SK-N-SH treated with all-trans-retinoic acid at 6 μM for 48 hours (cell line): ENCODE measurements around the gene VPS13A.

ENCODE experiments used
- ATAC-seq: fragments of 200-7000 bp; cut with Tn5 transposase; 3 replicates; pipeline ENCODE4 v1.9.1; 2020; ENCODE audit warnings: mild to moderate bottlenecking, moderate library complexity
- ARNTL ChIP-seq: fragments of 450-650 bp; formaldehyde crosslinking; IDR thresholded peaks from 2 replicates; pipeline ENCODE4 v1.5.0; 2020; ENCODE audit warnings: low read depth, mild to moderate bottlenecking, moderate library complexity, borderline replicate concordance
- BACH2 ChIP-seq: fragments of 250-450 bp; sonication (Bioruptor Pico); IDR thresholded peaks from 2 replicates; pipeline ENCODE4 v1.9.0; 2021; ENCODE audit warnings: mild to moderate bottlenecking, borderline replicate concordance
- CREB5 ChIP-seq: fragments of 250-450 bp; sonication (Bioruptor Pico); IDR thresholded peaks from 2 replicates; pipeline ENCODE4 v1.5.1; 2020; ENCODE audit warnings: low read depth, mild to moderate bottlenecking, moderate library complexity
- CSDC2 ChIP-seq: fragments of 250-450 bp; sonication (Bioruptor Pico); IDR thresholded peaks from 2 replicates; pipeline ENCODE4 v1.5.0; 2020; ENCODE audit warnings: mild to moderate bottlenecking, moderate library complexity
- ESRRG ChIP-seq: fragments of 250-450 bp; sonication (Bioruptor Pico); IDR thresholded peaks from 2 replicates; pipeline ENCODE4 v1.6.1; 2021; ENCODE audit warnings: mild to moderate bottlenecking
- ISL1 ChIP-seq: fragments of 250-450 bp; sonication (Bioruptor Pico); IDR thresholded peaks from 2 replicates; pipeline ENCODE4 v2.1.2; 2022; ENCODE audit warnings: mild to moderate bottlenecking, moderate library complexity
- OSR1 ChIP-seq: fragments of 250-450 bp; sonication (Bioruptor Pico); IDR thresholded peaks from 2 replicates; pipeline ENCODE4 v1.8.0; 2022; ENCODE audit warnings: moderate library complexity, mild to moderate bottlenecking, inconsistent platforms
- PPARA ChIP-seq: fragments of 250-450 bp; sonication (Bioruptor Pico); IDR thresholded peaks from 2 replicates; pipeline ENCODE4 v1.5.0; 2020; ENCODE audit warnings: mild to moderate bottlenecking, borderline replicate concordance
- SNAI2 ChIP-seq: fragments of 250-450 bp; sonication (Bioruptor Pico); IDR thresholded peaks from 2 replicates; pipeline ENCODE4 v1.5.0; 2020; ENCODE audit warnings: mild to moderate bottlenecking, moderate library complexity
- TOX ChIP-seq: fragments of 250-450 bp; sonication (Bioruptor Pico); IDR thresholded peaks from 2 replicates; pipeline ENCODE4 v1.8.0; 2021; ENCODE audit warnings: mild to moderate bottlenecking, moderate library complexity, borderline replicate concordance
- ZC3H10 ChIP-seq: fragments of 250-450 bp; sonication (Bioruptor Pico); IDR thresholded peaks from 2 replicates; pipeline ENCODE4 v1.5.1; 2021; ENCODE audit warnings: mild to moderate bottlenecking, moderate library complexity
- ZFP30 ChIP-seq: fragments of 450-650 bp; formaldehyde crosslinking; IDR thresholded peaks from 2 replicates; pipeline ENCODE4 v1.5.0; 2022; ENCODE audit warnings: mild to moderate bottlenecking, moderate library complexity
- ZNF565 ChIP-seq: fragments of 450-650 bp; formaldehyde crosslinking; conservative IDR thresholded peaks from 2 replicates; pipeline ENCODE4 v1.5.0; 2020; ENCODE audit warnings: low read depth, mild to moderate bottlenecking, moderate library complexity
- ZNF70 ChIP-seq: fragments of 450-650 bp; formaldehyde crosslinking; IDR thresholded peaks from 2 replicates; pipeline ENCODE4 v1.5.0; 2020; ENCODE audit warnings: mild to moderate bottlenecking, moderate library complexity
- ZNF8 ChIP-seq: fragments of 450-650 bp; formaldehyde crosslinking; IDR thresholded peaks from 2 replicates; pipeline ENCODE4 v1.5.0; 2020; ENCODE audit warnings: mild to moderate bottlenecking, moderate library complexity
- TF ChIP-seq, protein P1 (sequence below): fragments of 250-450 bp; sonication (Bioruptor Pico); IDR thresholded peaks from 2 replicates; pipeline ENCODE4 v1.5.0; 2020; ENCODE audit warnings: mild to moderate bottlenecking, moderate library complexity
- TF ChIP-seq, protein P2 (sequence below): fragments of 250-450 bp; sonication (Bioruptor Pico); IDR thresholded peaks from 2 replicates; pipeline ENCODE4 v1.8.0; 2021; ENCODE audit warnings: low read depth, mild to moderate bottlenecking, moderate library complexity, borderline replicate concordance
- TF ChIP-seq, protein P3 (sequence below): fragments of 250-450 bp; sonication (Bioruptor Pico); IDR thresholded peaks from 2 replicates; pipeline ENCODE4 v1.5.1; 2021; ENCODE audit warnings: mild to moderate bottlenecking, moderate library complexity

The VPS13A gene

DNA sequence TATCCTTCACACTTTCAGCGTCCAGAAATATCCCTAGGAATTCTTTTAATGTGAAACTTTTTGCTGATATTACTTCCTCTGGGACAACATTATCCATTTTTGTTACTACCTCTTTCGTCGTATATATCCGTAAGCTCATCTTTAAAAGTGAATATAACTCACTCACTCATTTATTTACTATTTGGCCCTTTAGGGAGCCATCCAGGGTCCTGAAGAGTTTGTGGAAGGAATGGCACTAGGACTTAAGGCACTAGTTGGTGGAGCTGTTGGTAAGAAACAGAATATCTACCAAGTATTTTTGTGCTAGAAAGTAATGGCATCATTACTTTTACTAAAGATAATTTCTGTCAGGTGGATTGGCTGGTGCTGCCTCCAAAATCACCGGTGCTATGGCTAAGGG, 192.7 kb downstream of the VPS13A start (continued):
- TF ChIP-seq, protein P1, sequence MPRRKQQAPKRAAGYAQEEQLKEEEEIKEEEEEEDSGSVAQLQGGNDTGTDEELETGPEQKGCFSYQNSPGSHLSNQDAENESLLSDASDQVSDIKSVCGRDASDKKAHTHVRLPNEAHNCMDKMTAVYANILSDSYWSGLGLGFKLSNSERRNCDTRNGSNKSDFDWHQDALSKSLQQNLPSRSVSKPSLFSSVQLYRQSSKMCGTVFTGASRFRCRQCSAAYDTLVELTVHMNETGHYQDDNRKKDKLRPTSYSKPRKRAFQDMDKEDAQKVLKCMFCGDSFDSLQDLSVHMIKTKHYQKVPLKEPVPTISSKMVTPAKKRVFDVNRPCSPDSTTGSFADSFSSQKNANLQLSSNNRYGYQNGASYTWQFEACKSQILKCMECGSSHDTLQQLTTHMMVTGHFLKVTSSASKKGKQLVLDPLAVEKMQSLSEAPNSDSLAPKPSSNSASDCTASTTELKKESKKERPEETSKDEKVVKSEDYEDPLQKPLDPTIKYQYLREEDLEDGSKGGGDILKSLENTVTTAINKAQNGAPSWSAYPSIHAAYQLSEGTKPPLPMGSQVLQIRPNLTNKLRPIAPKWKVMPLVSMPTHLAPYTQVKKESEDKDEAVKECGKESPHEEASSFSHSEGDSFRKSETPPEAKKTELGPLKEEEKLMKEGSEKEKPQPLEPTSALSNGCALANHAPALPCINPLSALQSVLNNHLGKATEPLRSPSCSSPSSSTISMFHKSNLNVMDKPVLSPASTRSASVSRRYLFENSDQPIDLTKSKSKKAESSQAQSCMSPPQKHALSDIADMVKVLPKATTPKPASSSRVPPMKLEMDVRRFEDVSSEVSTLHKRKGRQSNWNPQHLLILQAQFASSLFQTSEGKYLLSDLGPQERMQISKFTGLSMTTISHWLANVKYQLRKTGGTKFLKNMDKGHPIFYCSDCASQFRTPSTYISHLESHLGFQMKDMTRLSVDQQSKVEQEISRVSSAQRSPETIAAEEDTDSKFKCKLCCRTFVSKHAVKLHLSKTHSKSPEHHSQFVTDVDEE (CRISPR knock-in tag), result no peak
- TF ChIP-seq ZC3H10, result no peak

DNA sequence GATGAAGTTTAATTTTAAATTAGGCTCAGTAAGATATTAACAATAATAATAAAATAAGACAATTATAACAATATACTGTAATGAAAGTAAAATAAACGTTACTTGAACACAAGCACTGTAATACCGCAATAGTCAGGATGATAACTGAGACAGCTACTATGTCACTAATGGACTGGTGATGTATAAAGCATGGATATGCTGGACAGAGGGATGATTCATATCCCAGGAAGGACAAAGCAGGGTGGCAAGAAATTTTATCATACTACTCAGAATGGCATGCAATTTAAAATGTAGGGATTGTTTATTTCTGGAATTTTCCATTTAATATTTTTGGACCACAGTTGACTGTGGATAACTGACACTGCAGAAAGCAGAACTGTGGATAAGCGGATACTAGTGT, 196.9 kb downstream of the VPS13A start:
- ATAC-seq, result peak; percentile 54; the same call in 2 of the 3 replicates
- TF ChIP-seq CSDC2 (no peak), OSR1 (CRISPR knock-in tag) (no peak), CREB5 (CRISPR knock-in tag) (no peak), ISL1 (CRISPR knock-in tag) (no peak), BACH2 (CRISPR knock-in tag) (no peak), ARNTL (CRISPR knock-in tag) (no peak), ZNF70 (no peak), TOX (CRISPR knock-in tag) (no peak), ZFP30 (CRISPR knock-in tag) (no peak), PPARA (CRISPR knock-in tag) (no peak), ZNF8 (CRISPR knock-in tag) (no peak), ESRRG (CRISPR knock-in tag) (no peak), SNAI2 (CRISPR knock-in tag) (no peak), ZNF565 (CRISPR knock-in tag) (no peak)
- TF ChIP-seq, protein P2, sequence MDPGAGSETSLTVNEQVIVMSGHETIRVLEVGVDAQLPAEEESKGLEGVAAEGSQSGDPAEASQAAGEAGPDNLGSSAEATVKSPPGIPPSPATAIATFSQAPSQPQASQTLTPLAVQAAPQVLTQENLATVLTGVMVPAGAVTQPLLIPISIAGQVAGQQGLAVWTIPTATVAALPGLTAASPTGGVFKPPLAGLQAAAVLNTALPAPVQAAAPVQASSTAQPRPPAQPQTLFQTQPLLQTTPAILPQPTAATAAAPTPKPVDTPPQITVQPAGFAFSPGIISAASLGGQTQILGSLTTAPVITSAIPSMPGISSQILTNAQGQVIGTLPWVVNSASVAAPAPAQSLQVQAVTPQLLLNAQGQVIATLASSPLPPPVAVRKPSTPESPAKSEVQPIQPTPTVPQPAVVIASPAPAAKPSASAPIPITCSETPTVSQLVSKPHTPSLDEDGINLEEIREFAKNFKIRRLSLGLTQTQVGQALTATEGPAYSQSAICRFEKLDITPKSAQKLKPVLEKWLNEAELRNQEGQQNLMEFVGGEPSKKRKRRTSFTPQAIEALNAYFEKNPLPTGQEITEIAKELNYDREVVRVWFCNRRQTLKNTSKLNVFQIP (CRISPR knock-in tag), result no peak
- TF ChIP-seq, protein P3, sequence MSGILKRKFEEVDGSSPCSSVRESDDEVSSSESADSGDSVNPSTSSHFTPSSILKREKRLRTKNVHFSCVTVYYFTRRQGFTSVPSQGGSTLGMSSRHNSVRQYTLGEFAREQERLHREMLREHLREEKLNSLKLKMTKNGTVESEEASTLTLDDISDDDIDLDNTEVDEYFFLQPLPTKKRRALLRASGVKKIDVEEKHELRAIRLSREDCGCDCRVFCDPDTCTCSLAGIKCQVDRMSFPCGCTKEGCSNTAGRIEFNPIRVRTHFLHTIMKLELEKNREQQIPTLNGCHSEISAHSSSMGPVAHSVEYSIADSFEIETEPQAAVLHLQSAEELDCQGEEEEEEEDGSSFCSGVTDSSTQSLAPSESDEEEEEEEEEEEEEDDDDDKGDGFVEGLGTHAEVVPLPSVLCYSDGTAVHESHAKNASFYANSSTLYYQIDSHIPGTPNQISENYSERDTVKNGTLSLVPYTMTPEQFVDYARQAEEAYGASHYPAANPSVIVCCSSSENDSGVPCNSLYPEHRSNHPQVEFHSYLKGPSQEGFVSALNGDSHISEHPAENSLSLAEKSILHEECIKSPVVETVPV (CRISPR knock-in tag), result no peak
- TF ChIP-seq, protein P1 (CRISPR knock-in tag), result no peak

DNA sequence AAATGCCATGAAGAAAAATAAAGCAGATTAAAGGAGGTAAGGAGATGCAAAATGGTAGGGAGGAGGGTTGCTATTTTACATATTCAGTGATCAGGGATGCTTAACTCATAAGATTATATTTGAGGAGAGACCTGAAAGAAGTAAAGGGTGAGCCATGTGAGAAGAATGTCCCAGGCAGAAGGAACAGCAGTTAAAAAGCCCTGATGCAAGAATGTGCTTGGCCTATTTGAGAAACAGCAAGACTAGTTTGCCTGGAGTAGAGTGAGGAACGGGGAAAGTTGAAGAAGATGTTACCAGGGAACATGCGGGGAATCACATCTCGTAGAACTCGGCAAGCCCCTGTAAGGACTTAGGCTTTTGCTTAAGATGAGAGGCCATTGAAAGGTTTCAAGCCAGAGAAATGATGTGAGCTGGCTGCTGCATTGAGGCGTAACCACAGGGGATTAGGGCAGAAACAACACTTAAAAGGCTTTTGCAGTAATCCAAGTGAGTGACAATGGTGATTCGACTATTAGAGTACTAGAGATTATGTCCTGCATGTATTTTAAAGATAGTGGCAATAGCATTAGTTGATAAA, 198.7 kb downstream of the VPS13A start:
- no peak for TF ChIP-seq TOX (CRISPR knock-in tag)
- no peak for TF ChIP-seq OSR1 (CRISPR knock-in tag)
- TF ChIP-seq PPARA (CRISPR knock-in tag), result no peak
- TF ChIP-seq, protein P2 (CRISPR knock-in tag), result no peak
- TF ChIP-seq ESRRG (CRISPR knock-in tag), result no peak
- TF ChIP-seq, protein P1 (CRISPR knock-in tag), result no peak
- TF ChIP-seq BACH2 (CRISPR knock-in tag), result no peak
- TF ChIP-seq, protein P3 (CRISPR knock-in tag), result no peak
- no peak for TF ChIP-seq ZFP30 (CRISPR knock-in tag)
- TF ChIP-seq, all 23 proteins: peak for 0
- no peak for ATAC-seq
